GM18867 (cell line): ENCODE measurements around the gene WFDC11.

Experiments
- ATAC-seq: cut with Tn5 transposase; IDR thresholded peaks from one replicate; pipeline ENCODE4 v1.9.1; 2021; ENCODE audit warnings: mild to moderate bottlenecking, moderate library complexity; ENCODE audit not compliant: unreplicated experiment

WFDC11 gene

GRCh38 chr20:45629496-45630100 is 40.4 kb downstream of the WFDC11 start, which contains the start of gene WFDC10A:
TSS of gene WFDC10A (plus strand) at chr20:45629739. CDS start at chr20:45629814, 75 bp downstream.
- ATAC-seq, result no peak

GRCh38 chr20:45626540-45626939 is 43.5 kb downstream of the WFDC11 start:
- ATAC-seq, result no peak

GRCh38 chr20:45621593-45621992 is 48.4 kb downstream of the WFDC11 start:
- no peak for ATAC-seq

GRCh38 chr20:45617591-45617990 is 52.4 kb downstream of the WFDC11 start:
- no peak for ATAC-seq

GRCh38 chr20:45612314-45612713 is 57.7 kb downstream of the WFDC11 start:
- ATAC-seq, result no peak

- no peak for ATAC-seq
These were observed 59.0 kb downstream of the WFDC11 start for GRCh38 chr20:45611054-45611453.

GRCh38 chr20:45607810-45608209 is 62.2 kb downstream of the WFDC11 start:
- no peak for ATAC-seq
